ENCODE measurements around the gene SLC7A7.
"Not testable (repeated sequence)": the region's sequence is repeated elsewhere in the genome, so short reads cannot be mapped to it uniquely, and the experiment has no call there.

SLC7A7 gene

GRCh38 chr14:22852940-22853767 is 37.9 kb upstream of the SLC7A7 start:
- TF ChIP-seq CTCF (IDR thresholded peaks at IDR 0.05; ENCODE audit: control insufficient read depth, extremely low read depth, insufficient read depth), result peak; percentile 92
- DNase-seq (ENCODE audit: low read depth), result peak; percentile 25
- H3K4me3 ChIP-seq (ENCODE audit: low read depth, low read length), result peak overlapping the region; percentile 52

GRCh38 chr14:22852599-22852939 is 37.3 kb upstream of the SLC7A7 start:
- no peak for TF ChIP-seq CTCF (IDR thresholded peaks at IDR 0.05; ENCODE audit: control insufficient read depth, extremely low read depth, insufficient read depth)
- H3K4me3 ChIP-seq (ENCODE audit: low read depth, low read length), result no peak overlapping the region
- no peak for DNase-seq (ENCODE audit: low read depth)

- not testable (repeated sequence) for DNase-seq (ENCODE audit: low read depth); H3K4me3 ChIP-seq (ENCODE audit: low read depth, low read length)
Observed at GRCh38 chr14:22852178-22852577, 36.9 kb upstream of the SLC7A7 start.

GRCh38 chr14:22850944-22851764 is 35.9 kb upstream of the SLC7A7 start:
- H3K4me3 ChIP-seq (ENCODE audit: low read depth, low read length), result no peak overlapping the region
- no peak for TF ChIP-seq CTCF (IDR thresholded peaks at IDR 0.05; ENCODE audit: control insufficient read depth, extremely low read depth, insufficient read depth)
- DNase-seq (ENCODE audit: low read depth), result no peak

DNA sequence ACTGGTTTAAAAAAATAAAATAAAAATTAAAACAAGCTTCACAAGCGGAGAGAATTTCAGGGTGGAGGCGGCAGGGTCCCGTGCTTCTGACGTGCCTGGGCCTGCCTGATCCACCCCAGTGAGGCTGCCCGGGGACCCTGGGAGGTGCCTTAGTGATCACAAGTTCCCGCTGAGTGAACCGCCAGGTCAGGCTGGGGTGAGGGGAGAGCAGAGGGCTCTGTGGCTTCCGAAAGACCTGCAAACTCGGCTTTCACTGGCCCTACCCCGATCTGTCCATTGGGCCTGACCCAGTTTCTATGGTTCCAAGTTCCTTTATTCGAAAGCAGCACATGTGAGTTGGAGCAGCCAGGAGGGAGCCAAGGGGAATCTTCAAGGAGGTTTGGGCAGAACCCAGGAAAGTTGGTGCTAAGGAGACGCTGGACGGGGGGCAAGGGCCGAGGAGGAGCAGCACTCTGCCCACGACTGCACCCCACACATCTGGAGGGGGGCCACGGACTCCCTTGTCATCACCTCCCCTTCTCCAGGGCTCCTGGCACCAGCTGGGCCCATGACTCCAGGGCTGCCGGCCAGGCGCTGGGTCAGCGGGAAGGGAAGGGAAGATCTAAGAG is 34.1 kb upstream of the SLC7A7 start:
- no peak overlapping the region for H3K4me3 ChIP-seq (ENCODE audit: low read depth, low read length)
- TF ChIP-seq CTCF (IDR thresholded peaks at IDR 0.05; ENCODE audit: control insufficient read depth, extremely low read depth, insufficient read depth), result no peak
- no peak for DNase-seq (ENCODE audit: low read depth)

- no peak for TF ChIP-seq CTCF (IDR thresholded peaks at IDR 0.05; ENCODE audit: control insufficient read depth, extremely low read depth, insufficient read depth)
- no peak for DNase-seq (ENCODE audit: low read depth)
- no peak overlapping the region for H3K4me3 ChIP-seq (ENCODE audit: low read depth, low read length)
Observed at GRCh38 chr14:22848351-22849164, 33.3 kb upstream of the SLC7A7 start.
